ENCODE measurements around the gene CES5A. TPM values are rescaled to one million over a fixed set of nuclear protein-coding genes. Genes with fewer than 3 reads are reported as not detected.

CES5A gene
- total and polyA plus RNA-seq, 10 of the 15 experiments (the other 5 are each of a cell fraction or from before 2014, with no cell fraction given), result 0.19 TPM; not detected in 9

DNA sequence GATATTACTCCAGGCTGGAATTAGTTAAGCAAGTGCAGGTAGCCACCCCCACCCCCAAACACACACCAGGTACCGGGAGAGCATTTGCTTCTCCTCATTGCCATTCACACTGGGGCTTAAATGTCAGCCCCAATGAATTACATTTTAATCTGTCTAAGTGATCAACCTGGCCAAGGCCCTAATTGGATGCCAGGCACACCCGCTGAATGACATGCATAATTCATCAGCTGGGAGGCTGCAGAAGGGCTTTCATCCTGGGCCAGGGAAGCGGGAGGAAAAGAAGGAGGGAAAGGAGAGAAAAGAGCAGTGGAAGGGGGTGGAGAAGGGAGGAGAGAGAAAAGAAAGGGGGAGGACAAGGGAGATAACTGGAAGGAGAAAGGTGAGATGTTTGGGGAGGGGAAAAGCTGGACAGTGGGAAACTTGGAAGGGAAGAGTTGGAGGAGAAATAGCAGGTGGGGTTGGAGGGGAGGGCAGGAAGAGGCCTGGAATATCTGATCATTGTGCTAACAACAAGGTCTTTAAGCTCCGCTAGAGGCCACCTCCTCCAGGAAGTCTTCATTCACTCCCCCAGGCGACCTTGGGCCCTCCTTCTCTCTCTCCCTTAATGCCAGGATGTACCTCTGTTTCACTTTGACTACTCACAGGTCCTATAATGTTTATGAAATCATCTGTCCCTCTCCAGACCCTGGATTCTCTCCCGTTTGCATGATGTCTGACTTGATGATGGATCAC is 40.1 kb upstream of the CES5A start:
- no peak for ATAC-seq
- H3K36me3 ChIP-seq (ENCODE audit: control insufficient read depth in 2 of 2, insufficient read depth in 2 of 2, low read length in 1 of 2), result no peaks in the 10 kb centered on the region
- H3K4me3 ChIP-seq, result no peak overlapping the region
- H3K79me2 ChIP-seq (ENCODE audit: control insufficient read depth, insufficient read depth, low read length), result no peaks in the 10 kb centered on the region
- no peaks in the 10 kb centered on the region; the same call in 1 of the 2 replicates for H4K20me1 ChIP-seq (ENCODE audit: control insufficient read depth, insufficient read depth)
- 13% methylated on average over 6 of the region's 6 CpGs for WGBS (ENCODE audit: insufficient coverage, insufficient replicate concordance, low lambda C conversion rate, missing lambda C conversion rate)
- SMC1A ChIA-PET (ENCODE audit: uncharacterized antibody, unreplicated experiment), result interaction anchor here (0.6 kb wide), 1 partner anchor 46 kb away, joined by 3 read pairs; no protein-coding TSS in a partner anchor
- no peak overlapping the region for H3K27ac ChIP-seq (ENCODE audit: control insufficient read depth, insufficient read depth)
- intact Hi-C loops (cut with micrococcal nuclease; ENCODE audit: unreplicated experiment), result no loop called here
- H3K9ac ChIP-seq (ENCODE audit: control insufficient read depth, insufficient read depth, low read length), result no peak overlapping the region
- DNase-seq (ENCODE audit: low read depth, low spot score), result no peak
- BruUV-seq (replicated peaks), result no TSS peak
- no peak overlapping the region for H2AFZ ChIP-seq (ENCODE audit: control insufficient read depth, low read depth, low read length)
- in situ Hi-C loops (cut with MboI), result no loop called here
- RAD21 ChIA-PET (ENCODE audit: unreplicated experiment), result interaction anchor here (0.6 kb wide), 1 partner anchor 761 kb away, joined by 3 read pairs; no protein-coding TSS in a partner anchor
- no peaks in the 10 kb centered on the region for H3K27me3 ChIP-seq (replicated peaks in 1 of 2; ENCODE audit: control insufficient read depth in 2 of 2, insufficient read depth in 2 of 2, low read length in 1 of 2)
- TF ChIP-seq, protein P1, sequence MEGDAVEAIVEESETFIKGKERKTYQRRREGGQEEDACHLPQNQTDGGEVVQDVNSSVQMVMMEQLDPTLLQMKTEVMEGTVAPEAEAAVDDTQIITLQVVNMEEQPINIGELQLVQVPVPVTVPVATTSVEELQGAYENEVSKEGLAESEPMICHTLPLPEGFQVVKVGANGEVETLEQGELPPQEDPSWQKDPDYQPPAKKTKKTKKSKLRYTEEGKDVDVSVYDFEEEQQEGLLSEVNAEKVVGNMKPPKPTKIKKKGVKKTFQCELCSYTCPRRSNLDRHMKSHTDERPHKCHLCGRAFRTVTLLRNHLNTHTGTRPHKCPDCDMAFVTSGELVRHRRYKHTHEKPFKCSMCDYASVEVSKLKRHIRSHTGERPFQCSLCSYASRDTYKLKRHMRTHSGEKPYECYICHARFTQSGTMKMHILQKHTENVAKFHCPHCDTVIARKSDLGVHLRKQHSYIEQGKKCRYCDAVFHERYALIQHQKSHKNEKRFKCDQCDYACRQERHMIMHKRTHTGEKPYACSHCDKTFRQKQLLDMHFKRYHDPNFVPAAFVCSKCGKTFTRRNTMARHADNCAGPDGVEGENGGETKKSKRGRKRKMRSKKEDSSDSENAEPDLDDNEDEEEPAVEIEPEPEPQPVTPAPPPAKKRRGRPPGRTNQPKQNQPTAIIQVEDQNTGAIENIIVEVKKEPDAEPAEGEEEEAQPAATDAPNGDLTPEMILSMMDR (IDR thresholded peaks at IDR 0.05 in 2 of 3, conservative IDR thresholded peaks at IDR 0.05 in 1 of 3; ENCODE audit: control insufficient read depth in 2 of 3, extremely low read depth in 1 of 3, insufficient read depth in 1 of 3, low read depth in 3 of 3, low read length in 3 of 3), result no peak
- CTCF ChIA-PET, result no interaction called here
- FAIRE-seq, result no peak
- H3K4me2 ChIP-seq (ENCODE audit: control insufficient read depth, insufficient read depth), result no peak overlapping the region
- POLR2A ChIA-PET, result no interaction called here
- H3K4me1 ChIP-seq (ENCODE audit: control insufficient read depth, insufficient read depth, low read length), result no peaks in the 10 kb centered on the region
- H3K9me3 ChIP-seq (replicated peaks; ENCODE audit: control insufficient read depth, insufficient read depth, low read length), result no peaks in the 10 kb centered on the region; the same call in 2 of the 3 replicates

DNA sequence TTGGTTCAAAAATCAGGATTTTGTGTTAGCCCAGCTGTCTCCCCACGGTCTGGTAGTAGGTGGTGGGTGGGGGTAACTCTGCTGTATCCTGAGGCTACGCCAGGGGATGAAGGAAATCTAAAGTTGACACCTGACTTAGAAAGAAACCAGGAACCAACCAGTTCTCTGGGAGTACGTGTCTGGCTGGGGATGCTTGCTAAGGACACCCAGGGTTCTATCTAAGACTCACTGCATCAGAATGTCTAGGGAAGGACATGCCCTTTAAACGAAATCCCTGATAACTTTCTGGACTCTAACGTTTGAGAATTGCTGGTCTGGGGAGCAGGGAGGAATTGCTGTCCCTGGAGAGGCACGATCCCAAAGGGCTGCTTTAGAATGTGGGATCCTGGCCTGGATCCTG is 39.2 kb upstream of the CES5A start:
- RAD21 ChIA-PET (ENCODE audit: unreplicated experiment), result no interaction called here
- no peaks in the 10 kb centered on the region for H3K27me3 ChIP-seq (replicated peaks in 1 of 2; ENCODE audit: control insufficient read depth in 2 of 2, insufficient read depth in 2 of 2, low read length in 1 of 2)
- no peak overlapping the region for H3K4me2 ChIP-seq (ENCODE audit: control insufficient read depth, insufficient read depth)
- no peaks in the 10 kb centered on the region for H3K36me3 ChIP-seq (ENCODE audit: control insufficient read depth in 2 of 2, insufficient read depth in 2 of 2, low read length in 1 of 2)
- H3K4me1 ChIP-seq (ENCODE audit: control insufficient read depth, insufficient read depth, low read length), result no peaks in the 10 kb centered on the region
- no peak overlapping the region for H3K9ac ChIP-seq (ENCODE audit: control insufficient read depth, insufficient read depth, low read length)
- H4K20me1 ChIP-seq (ENCODE audit: control insufficient read depth, insufficient read depth), result no peaks in the 10 kb centered on the region; the same call in 1 of the 2 replicates
- BruUV-seq (replicated peaks), result no TSS peak
- no peaks in the 10 kb centered on the region for H3K79me2 ChIP-seq (ENCODE audit: control insufficient read depth, insufficient read depth, low read length)
- in situ Hi-C loops (cut with MboI), result no loop called here
- no peak overlapping the region for H2AFZ ChIP-seq (ENCODE audit: control insufficient read depth, low read depth, low read length)
- ATAC-seq, result no peak
- H3K27ac ChIP-seq (ENCODE audit: control insufficient read depth, insufficient read depth), result no peak overlapping the region
- CTCF ChIA-PET, result no interaction called here
- SMC1A ChIA-PET (ENCODE audit: uncharacterized antibody, unreplicated experiment), result no interaction called here
- DNase-seq (ENCODE audit: low read depth, low spot score), result no peak
- FAIRE-seq, result no peak
- under 1% methylated on average over 6 of the region's 6 CpGs for WGBS (ENCODE audit: insufficient coverage, insufficient replicate concordance, low lambda C conversion rate, missing lambda C conversion rate)
- POLR2A ChIA-PET, result no interaction called here
- intact Hi-C loops (cut with micrococcal nuclease; ENCODE audit: unreplicated experiment), result no loop called here
- no peak overlapping the region for H3K4me3 ChIP-seq
- no peaks in the 10 kb centered on the region for H3K9me3 ChIP-seq (replicated peaks; ENCODE audit: control insufficient read depth, insufficient read depth, low read length)
- TF ChIP-seq TAF1 (IDR thresholded peaks at IDR 0.05; ENCODE audit: borderline replicate concordance, low read depth, low read length), result no peak
- TF ChIP-seq YY1 (IDR thresholded peaks at IDR 0.05; ENCODE audit: low read depth, low read length), result no peak
- no peak for TF ChIP-seq CBFB (IDR thresholded peaks at IDR 0.05; ENCODE audit: low read depth)
- no peak for TF ChIP-seq TARDBP (IDR thresholded peaks at IDR 0.05; ENCODE audit: borderline replicate concordance)
- no peak for TF ChIP-seq SMAD5 (IDR thresholded peaks at IDR 0.05; ENCODE audit: low read depth)
- TF ChIP-seq RAD21 (IDR thresholded peaks at IDR 0.05; ENCODE audit: insufficient read depth, low read depth, low read length), result no peak
- TF ChIP-seq, protein P2, sequence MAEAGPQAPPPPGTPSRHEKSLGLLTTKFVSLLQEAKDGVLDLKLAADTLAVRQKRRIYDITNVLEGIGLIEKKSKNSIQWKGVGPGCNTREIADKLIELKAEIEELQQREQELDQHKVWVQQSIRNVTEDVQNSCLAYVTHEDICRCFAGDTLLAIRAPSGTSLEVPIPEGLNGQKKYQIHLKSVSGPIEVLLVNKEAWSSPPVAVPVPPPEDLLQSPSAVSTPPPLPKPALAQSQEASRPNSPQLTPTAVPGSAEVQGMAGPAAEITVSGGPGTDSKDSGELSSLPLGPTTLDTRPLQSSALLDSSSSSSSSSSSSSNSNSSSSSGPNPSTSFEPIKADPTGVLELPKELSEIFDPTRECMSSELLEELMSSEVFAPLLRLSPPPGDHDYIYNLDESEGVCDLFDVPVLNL (IDR thresholded peaks at IDR 0.05; ENCODE audit: low read depth, low read length), result no peak
- TF ChIP-seq, protein P3, sequence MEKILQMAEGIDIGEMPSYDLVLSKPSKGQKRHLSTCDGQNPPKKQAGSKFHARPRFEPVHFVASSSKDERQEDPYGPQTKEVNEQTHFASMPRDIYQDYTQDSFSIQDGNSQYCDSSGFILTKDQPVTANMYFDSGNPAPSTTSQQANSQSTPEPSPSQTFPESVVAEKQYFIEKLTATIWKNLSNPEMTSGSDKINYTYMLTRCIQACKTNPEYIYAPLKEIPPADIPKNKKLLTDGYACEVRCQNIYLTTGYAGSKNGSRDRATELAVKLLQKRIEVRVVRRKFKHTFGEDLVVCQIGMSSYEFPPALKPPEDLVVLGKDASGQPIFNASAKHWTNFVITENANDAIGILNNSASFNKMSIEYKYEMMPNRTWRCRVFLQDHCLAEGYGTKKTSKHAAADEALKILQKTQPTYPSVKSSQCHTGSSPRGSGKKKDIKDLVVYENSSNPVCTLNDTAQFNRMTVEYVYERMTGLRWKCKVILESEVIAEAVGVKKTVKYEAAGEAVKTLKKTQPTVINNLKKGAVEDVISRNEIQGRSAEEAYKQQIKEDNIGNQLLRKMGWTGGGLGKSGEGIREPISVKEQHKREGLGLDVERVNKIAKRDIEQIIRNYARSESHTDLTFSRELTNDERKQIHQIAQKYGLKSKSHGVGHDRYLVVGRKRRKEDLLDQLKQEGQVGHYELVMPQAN (conservative IDR thresholded peaks at IDR 0.05), result no peak
- no peak for TF ChIP-seq SUZ12 (IDR thresholded peaks at IDR 0.05; ENCODE audit: unreplicated experiment)
- no peak for TF ChIP-seq GABPA (IDR thresholded peaks at IDR 0.05; ENCODE audit: low read depth)
- no peak for TF ChIP-seq BACH1 (IDR thresholded peaks at IDR 0.05; ENCODE audit: borderline replicate concordance)
